ENCODE results near the gene ZNF146.
"Not testable (repeated sequence)": the region's sequence is repeated elsewhere in the genome, so short reads cannot be mapped to it uniquely, and the experiment has no call there.

Gene ZNF146

DNA sequence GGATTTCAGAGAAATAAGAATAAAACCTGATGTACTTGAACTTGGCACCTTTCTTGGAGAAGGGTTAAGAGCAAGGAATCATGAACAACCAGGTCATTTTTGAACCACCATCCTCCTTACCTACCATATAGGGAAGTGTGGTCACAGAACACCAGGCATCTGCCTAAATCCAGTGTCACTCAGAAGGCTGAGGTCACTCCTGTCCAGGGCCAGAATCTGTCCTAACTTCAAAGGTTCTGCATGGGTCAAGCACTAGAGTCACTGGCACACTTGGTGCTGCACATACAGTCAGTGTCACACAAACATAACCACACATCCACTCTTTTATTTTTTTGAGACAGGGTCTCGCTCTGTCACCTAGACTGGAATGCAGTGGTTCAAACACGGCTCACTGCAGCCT is 2.0 kb upstream of the ZNF146 start:
- no peak for DNase-seq (ENCODE audit: low read depth, low spot score)
- H3K4me3 ChIP-seq (ENCODE audit: low read depth, low read length), result no peak overlapping the region
- TF ChIP-seq CTCF (IDR thresholded peaks at IDR 0.05; ENCODE audit: low read depth, low read length), result no peak
- in situ Hi-C loops (cut with HindIII; ENCODE audit: low sequenced_read_pairs), result no loop called here

DNA sequence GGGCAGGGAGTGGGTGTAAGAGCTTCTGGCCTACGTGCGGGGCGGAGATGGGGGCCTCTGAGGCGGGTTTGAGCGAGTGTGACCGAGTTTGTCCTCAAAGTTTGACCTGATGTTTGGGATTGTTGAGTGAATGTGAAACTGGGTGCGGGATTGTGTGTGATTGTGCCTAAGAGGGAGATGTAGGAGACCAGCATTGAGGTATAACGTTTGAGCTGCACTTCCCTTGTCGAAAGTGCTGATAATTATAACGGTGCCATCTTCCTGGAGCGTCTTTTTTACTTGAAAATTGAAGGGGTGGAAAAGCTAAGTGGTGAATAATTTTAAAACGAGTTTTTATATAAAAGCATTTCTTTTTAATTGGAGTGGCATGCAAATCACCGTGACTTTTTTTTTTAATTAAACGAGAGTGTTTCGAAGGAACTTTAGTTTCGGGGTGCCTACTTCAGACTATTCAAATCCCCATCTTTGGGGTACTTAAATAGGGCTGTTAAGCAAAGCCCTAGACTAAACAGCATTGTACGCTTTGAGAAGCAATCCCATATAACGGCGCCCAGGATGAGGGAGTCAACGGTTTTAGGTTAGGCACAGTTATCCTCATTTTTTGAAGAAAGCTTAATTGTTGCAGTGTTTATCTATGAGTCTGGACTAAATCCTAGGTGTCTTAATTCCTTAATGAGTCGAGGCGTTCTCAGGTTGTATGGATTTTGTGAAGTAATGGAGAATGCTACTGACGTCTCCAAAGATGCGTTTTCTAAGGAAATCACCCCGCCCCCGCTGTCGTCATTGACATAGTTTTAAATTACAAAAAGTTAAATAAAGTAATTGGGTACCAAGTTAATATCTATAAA is 594 bp downstream of the ZNF146 start:
- DNase-seq (ENCODE audit: low read depth, low spot score), result peak; percentile 60
- no peak for TF ChIP-seq CTCF (IDR thresholded peaks at IDR 0.05; ENCODE audit: low read depth, low read length)
- in situ Hi-C loops (cut with HindIII; ENCODE audit: low sequenced_read_pairs), result no loop called here
- peak overlapping the region; percentile 83 for H3K4me3 ChIP-seq (ENCODE audit: low read depth, low read length)

DNA sequence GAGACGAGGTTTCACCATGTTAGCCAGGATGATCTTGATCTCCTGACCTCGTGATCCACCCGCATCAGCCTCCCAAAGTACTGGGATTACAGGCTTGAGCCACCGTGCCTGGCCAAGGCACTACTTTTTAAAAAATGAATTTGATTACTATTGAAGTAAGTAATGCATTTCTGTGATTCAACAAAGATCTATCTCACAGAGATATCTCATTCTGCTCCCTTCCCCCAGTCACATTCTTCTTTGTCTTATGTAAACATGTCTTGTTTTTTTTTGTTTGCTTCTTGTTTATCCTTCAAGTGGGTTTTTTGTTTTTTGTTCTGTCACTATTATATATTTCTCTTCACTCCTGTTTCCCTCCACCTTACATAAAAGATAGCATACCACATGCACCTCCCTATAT is 6.6 kb downstream of the ZNF146 start:
- no peak for TF ChIP-seq CTCF (IDR thresholded peaks at IDR 0.05; ENCODE audit: low read depth, low read length)
- no peak overlapping the region for H3K4me3 ChIP-seq (ENCODE audit: low read depth, low read length)
- in situ Hi-C loops (cut with HindIII; ENCODE audit: low sequenced_read_pairs), result no loop called here
- DNase-seq (ENCODE audit: low read depth, low spot score), result no peak

DNA sequence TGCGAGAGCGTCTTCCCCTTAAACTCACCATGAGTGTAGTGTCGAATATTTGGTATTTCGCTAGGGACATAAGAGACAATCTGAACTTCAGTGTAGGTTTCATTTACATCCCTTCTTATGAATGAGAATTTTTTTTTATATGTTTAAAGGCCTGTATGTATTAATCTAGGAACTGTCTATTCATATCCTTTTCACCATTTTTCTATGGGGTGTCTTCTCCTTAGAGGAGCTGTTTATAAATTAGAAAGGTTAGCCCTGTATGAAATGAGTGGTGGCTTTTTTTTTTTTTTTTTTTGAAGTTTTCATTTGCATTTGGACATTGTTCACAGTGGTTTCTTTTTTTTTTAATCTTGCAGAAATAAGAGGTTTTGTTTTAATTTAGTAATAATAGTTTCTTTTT is 7.6 kb downstream of the ZNF146 start:
- no peak overlapping the region for H3K4me3 ChIP-seq (ENCODE audit: low read depth, low read length)
- DNase-seq (ENCODE audit: low read depth, low spot score), result no peak
- in situ Hi-C loops (cut with HindIII; ENCODE audit: low sequenced_read_pairs), result no loop called here
- TF ChIP-seq CTCF (IDR thresholded peaks at IDR 0.05; ENCODE audit: low read depth, low read length), result no peak

- no peak overlapping the region for H3K4me3 ChIP-seq (ENCODE audit: low read depth, low read length)
- peak; percentile 59 for DNase-seq (ENCODE audit: low read depth, low spot score)
- in situ Hi-C loops (cut with HindIII; ENCODE audit: low sequenced_read_pairs), result no loop called here
Observed at GRCh38 chr19:36225219-36225892, 10.4 kb downstream of the ZNF146 start.

GRCh38 chr19:36233626-36234025 is 18.7 kb downstream of the ZNF146 start:
- in situ Hi-C loops (cut with HindIII; ENCODE audit: low sequenced_read_pairs); H3K4me3 ChIP-seq (ENCODE audit: low read depth, low read length); DNase-seq (ENCODE audit: low read depth, low spot score): not testable (repeated sequence)

More at GRCh38 chr19:36225219-36225892, 10.4 kb downstream of the ZNF146 start:
- TF ChIP-seq CTCF (IDR thresholded peaks at IDR 0.05; ENCODE audit: low read depth, low read length), result no peak

All from astrocyte of the spinal cord (primary cell).